ENCODE data around the gene LOXL1.

LOXL1 gene

DNA sequence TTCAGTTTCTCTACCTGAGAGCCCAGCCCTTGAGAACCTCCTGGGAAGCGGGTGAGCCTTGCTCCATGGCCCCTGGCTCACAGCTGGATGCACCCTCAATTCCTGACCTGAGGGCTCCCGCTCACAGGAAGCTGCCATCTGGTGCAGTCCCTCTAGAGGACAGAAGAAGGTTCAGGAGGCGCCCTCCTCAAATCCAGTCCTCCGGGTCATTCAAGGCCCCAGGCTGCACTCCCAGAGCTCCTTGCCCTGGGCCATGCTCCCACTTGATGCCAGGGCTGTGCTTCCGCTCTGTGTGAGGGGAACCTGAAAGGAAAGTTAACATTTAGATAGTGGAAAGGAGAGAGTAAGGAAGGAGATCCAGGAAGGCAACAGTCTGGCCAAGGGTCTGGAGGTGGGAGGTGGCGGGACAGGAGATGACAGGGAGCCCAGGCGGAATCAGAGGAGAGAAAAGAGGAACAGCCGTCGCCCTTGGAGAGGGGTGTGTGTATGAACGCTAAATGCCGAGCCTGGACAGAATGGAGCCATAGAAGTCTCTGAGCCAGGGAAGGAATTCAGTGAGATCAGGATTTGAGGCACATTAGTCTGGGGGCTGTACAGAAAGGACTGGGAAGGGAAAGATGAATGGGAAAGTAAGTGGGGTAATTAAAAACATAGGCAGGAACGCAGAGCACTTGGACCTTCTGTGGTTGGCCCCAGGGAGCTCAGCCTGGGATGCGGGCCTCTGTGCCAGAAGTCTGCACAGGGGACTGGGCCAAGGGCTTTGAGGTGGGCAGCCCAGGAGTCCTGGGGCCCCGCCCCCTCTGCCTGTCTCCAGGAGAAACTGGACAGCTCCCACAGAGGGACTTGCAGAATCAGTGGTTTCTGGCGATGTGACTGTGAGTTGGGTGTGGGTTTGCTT is 26.8 kb upstream of the LOXL1 start:
- FAIRE-seq = no peak

DNA sequence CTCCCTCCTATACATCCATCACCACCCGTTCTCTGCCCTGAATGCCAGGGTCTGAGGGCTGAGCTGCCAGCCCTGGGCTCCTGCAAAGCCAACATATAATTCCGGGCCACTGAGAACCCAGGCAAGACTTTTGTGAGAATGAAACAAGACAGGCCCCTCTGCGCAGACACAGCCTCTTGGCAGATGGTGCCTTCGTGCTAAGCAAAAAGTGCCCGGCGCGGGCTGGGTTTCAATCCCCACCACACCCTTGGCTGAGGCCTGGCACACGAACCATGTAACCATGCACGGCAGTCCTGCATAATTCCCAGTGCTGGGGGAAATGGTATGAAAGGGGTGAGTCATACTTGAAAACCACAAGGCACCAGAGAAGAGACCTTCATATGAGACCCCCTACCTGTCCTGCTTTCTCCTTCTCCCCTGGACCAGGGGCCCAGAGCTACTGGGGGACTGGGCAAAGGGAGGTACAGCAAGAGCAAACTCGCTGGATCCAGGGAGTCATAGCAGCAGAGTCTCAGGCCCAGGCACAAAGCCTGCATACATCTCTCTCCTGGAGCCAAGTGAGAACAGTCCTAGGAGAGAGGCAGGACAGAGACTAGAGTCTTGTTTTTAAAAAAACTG is 26.1 kb upstream of the LOXL1 start:
- FAIRE-seq = no peak

DNA sequence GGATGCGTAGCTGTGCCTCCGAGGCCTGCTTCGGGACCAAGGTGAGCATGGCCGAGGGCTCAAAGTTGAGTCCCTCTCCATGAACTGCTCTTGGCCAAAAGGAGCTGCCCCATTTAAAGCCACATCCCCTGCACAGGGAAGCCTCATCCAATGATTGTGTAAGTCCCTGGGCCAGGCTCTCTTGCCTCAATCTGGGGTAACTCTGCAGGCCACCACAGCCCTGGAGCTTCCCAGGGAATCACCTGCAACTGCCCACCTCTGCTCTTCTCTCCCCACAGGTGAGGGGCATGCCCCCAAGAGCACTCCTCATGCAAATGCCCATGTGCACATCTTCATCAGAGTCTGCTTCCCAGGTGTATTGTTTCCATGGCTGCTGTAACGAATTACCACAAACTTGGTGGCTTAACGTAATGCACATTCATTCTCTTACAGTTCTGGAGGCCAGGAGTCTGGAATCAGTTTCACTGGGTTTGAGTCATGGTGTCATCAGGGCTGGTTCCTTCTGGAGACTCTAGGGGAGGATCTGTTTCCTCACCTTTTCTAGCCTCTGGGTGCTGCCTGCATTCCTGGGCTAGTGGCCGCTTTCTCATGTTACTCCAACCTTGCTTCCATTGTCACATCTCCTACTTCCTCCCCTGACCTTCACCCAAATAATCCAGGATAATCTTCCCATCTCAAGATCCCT is 25.0 kb upstream of the LOXL1 start:
- no peak for FAIRE-seq

DNA sequence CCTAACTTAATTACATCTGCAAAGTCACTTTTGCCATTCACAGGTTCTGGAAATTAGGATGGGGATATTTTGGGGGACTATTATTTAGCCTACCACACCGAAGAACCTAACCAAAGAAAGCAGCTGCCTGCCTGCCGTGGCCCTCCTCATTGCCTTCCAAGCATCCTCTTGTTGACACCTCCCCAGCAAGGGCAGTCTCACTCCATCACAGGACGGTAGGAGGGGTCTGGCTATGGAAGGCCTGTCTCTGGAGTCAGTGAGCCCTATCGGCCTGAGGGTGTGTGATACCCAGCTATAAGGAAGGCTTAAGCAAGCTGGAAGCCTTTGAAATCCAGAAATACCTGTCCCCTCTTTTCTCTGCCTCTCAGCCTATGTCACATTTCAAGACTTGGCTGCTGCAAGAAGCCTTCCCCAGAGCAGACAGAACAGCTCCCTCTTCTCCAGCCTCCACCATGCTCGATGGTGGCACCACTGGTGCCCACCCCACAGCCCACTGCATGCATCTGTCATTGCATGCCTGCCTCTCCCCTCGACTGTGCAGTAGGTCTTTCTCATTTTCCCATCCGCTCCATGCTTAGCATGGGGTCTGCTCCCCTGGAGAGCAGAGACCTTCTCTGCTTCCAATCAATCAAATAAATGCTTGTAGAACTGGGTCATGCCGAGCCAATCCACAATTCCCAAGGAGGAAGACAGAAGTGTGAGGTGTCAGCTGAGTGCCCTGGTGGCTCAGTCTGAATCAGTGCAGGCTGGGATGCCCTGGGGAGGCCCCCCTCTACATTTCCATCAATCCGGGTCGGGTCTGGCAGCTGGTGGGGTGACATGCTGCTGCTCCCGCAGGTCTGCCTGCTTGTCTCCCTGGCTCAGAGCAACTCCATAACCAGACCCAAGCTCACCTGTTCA is 23.9 kb upstream of the LOXL1 start:
- no peak for FAIRE-seq

DNA sequence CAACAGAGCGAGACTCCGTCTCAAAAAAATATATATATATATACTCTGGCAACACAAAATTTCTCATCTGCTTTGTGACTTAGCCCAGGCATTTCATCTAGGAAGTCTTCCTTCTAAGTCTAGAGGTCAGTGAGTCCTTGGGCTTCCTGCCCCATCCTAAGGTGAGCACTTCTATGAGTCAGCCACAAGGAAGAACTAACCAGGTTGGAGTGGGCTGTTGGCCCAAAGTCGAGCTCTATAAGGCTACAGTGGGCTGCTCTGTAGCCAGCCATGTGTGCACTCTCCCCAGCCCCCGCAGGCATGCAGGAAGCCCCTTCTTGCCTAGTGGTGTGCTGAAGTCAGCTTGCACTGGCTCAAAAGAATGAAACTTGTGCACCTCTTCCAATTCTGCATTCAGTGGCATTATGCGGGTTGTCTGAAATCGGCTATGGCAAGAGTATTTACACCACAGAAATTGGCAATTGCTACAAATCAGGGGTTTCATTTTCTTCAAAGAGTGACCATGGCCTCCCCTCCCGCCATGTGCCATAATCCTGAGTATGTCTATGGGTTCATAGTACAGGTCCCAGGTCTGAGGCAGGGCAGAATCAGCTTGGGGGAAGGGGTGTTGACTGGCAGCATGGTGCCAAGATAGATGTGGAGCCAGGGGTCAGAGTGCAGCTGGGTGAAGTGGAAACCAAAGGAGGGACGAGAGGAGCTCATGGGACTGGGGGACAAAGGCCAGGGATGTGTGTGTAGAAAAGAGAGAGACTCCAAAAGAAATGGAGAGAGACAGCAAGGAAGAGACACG is 22.0 kb upstream of the LOXL1 start:
- no peak for FAIRE-seq

DNA sequence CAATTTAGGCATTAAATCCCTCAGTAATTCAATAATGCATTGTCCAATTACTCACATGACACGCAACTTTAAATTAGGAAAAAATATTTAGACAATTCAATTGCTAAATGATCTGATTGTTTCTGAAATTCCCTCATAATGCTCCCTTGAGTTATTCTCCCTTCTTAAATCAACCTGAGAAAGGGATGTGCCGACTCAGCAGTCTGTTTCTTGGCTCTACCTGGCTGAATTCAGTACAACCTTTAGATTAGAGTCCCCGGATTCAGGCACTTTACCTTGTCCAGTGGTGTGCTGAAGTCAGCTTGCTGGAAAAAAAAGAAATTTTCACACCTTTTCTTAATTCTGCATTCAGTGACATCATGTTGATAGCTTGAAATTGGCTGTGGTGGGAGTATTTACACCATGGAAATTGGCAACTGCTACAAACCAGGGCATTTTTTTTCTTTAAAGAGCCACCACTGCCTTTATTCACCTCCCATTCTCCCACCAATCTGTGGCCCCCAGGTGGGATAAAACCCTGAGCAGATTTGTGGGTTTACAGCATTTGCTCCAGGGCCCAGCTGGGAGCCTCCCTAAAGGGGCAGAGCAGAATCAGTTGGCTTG is 20.9 kb upstream of the LOXL1 start:
- FAIRE-seq = no peak

DNA sequence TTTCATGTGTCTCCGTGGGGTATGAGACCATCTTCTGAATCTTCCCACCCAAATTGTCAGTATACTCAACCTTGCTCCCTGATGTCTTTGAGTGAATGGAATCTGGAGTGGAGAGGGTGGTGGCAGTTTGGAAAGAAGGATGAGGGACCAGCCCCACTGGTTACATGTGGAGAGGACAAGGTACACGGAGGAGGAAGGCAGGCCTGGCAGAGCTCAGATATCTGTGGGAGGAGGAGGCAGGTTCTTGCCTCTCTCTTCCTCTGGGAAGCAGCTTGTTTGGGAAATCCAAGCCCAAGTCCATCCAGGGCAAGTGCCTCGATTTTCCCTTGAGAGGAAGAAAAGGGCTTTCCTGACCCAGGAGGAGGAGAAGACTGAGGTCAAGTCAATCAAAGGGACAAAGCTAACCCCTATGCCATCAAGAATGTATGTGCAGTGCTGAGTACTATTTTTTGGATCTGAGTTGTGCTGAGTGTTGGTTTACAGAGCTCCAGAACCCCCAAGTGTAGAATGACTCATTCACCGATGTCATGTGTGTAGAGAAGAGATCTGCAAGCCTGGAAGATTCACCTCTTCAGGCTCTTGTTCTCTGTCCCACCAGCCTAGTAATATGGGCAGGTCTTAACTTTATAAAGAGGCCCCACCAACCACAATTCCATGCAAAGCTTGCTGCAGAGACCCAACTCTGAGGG is 19.8 kb upstream of the LOXL1 start:
- FAIRE-seq = no peak

DNA sequence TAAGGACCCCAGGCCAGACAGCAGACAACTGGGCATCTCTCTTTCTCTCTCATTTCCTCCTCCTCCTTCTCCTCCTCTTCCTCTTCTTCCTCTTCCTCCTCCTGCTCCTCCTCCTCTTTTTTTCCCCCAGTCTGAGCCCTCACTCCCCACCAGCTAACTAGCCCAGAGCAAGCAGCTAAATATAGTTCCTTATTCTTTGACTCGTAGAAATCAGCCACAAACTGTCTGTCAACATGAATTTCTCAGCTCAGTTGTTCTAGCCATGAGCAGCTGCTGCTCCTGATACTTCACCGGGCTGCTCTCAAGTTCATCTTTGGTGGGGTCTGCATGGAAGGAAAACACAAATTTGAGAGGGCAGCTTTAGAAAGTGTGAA is 19.2 kb upstream of the LOXL1 start:
- no peak for FAIRE-seq

DNA sequence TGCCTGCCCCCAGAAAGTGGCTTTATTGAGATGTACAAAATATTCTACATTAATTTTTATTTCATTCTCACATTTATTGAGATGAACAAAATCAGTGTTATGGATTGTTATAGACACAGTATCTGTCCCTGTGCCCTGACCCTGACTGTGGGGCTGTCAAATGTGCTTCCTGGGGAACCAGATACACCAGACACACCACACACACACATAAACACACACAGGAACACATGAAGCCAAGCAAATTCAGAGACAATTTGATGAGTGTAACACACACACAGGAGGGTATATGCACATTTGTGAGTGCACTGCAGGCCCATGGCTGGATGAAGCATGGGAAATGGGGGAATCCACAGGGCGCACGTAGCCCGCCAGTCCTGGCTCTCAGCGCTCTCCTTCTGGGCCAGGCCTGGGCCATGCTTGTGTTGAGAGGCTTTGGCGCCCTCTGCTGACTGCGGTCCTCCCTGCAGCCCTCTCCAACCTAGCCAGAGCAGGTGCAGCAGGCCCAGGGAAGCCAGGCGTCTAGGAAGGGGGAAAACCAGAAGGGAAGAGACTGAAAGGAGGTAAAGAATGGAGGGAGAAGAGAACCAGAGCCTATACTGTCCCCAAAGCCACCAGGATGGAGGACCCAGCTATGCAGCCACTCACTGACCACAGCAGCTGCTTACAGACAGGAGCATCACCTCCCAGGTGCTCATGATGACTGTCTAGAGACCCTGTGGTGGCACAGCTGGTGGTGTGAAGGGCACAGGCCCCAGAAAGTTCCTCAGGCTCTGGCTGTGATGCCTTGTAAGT is 18.0 kb upstream of the LOXL1 start:
- FAIRE-seq = no peak

DNA sequence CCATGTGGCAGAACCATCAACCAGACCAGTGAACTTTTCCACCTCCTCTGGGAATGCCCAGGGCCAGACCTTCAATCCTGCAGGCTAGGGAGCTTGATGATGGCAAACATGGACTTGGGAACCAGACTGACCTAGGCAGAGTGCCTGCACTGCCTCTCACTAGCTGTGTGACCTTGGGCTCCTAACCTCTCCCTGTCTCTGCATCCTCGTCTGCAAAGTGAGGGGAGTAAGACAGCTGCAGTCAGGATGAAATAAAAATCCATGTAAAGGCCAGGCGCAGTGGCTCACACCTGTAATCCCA is 17.5 kb upstream of the LOXL1 start:
- FAIRE-seq = no peak

DNA sequence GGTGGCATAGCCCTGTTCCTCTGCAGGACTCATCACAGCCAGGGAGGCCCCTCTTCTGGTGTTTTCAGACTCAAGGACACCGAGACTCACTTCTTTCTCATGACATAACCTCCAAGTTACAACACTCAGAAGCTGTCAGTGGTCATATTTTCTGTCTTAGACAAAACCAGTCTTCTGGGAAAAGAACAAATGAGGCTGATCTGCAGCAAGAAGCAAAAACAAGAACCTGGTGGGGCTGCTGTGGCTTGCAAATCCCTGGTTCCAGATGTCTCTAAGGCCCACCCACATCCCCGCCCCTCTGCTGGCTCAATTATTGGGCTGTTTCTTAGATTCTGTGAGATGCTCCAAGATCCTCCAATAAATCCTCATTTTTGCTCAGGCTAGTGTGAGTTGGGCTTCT is 16.6 kb upstream of the LOXL1 start:
- FAIRE-seq = no peak

DNA sequence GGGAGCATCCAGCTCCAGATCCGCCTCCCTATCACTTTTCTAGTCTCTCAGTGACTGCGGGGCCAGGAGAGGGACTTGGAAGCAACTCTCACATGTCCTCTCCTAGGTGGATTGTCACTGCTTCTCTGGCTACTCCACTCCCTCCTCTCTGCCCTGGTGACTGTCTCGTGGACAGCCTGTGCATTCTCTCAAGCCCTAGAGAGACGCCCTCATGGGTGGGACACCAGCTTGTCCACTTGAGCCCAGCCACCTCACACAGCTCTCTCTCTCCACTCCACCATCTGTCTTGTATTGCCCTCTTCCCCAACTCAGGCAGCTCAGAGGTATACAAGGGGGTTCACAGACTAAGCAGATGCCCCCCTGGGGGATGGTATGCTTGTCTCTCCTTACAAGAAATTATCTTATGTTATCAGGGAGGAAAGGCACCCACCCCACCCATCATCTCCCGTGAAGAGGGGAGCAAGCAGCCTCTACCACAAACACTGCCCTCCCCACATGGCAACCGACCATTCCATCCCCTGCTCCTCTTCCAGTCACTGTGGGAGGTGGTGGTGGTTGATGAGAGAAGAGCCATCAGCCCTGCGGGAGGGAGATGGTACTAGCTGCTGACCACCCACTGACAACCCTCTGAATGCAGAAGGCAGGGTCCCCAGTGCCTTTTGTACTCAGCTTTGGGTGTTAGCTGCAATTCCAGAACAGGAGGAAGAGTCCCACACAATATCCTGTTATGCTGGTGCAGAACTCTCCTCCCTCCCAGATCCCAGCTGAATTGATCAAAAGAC is 15.5 kb upstream of the LOXL1 start:
- no peak for FAIRE-seq

DNA sequence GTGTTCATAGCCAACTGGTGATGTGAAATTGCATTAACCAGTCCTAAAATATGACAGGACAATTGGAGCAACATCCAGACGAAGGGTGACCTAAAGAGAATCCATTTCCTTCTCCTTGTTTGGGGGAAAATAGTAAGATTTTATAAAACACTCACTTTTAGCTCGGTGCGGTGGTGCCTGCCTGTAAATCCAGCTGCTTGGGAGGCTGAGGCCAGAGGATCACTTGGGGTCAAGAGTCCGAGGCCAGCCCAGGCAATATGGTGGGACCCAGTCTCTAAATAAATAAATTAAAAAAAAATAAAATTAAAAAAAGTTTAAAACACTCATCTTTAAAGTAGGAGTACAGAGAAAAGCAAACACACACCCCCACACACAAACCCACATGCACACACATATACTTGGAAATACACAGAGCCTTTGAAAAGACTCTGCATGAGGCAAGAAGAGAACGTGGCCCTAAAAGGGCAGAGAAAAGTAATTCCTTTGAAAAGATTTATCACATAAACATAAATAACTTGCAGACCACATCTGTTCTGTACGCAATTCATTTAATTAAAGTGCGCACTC is 14.1 kb upstream of the LOXL1 start:
- no peak for FAIRE-seq

DNA sequence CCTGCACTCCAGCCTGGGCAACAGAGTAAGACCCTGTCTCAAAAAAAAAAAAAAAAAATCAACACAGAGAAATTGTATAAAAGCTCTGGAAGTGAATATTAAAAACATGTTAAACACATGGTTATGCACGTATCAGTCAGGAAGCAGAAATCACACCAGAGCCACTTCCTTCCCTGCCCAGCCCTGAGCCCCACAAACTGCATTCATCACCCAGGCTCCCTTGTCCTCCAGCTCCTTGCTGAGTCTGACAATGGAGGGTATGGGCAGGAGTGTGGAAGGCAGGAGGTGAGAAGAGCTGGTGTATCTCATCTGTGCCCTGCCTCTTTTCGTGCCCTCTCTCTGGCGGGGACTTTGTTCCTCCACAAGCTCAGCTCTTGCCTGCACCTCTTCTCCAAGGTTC is 12.1 kb upstream of the LOXL1 start:
- no peak for FAIRE-seq

DNA sequence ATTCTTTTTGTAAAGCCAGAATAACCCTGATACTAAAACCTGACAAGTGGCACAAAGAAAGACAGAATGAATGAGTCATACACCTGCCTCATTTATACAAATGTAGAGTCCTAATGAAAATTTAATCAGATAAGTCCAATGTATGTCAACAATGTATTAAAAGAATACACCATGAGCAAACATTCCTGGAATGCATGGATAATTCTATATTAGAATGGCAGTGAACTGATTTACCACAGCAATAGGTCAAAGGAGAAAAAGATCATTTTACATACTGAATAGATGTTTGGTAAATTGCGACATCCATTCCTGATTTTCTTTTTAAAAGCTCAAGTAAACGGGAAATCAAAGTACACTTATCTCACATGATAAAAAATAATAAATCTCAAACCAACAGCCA is 11.2 kb upstream of the LOXL1 start:
- no peak for FAIRE-seq

DNA sequence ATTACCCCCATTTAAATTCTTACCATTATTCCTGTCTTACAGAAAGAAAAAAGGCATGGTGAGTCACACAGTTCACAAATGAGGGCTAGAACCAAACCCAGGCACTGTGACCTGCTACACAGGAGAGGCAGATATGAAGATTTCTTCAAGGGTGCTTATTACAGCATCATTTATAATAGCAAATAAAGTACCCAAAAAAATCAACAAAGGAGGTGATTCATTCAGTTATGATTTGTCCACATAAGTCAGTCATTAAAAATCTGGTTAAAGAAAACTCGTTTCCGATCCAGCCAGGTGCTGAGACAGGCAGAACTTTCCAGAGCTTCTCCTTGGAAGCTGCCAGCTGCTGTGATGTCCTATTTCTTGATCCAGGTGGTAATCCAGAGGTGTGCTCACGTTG is 7.5 kb upstream of the LOXL1 start:
- FAIRE-seq = no peak

DNA sequence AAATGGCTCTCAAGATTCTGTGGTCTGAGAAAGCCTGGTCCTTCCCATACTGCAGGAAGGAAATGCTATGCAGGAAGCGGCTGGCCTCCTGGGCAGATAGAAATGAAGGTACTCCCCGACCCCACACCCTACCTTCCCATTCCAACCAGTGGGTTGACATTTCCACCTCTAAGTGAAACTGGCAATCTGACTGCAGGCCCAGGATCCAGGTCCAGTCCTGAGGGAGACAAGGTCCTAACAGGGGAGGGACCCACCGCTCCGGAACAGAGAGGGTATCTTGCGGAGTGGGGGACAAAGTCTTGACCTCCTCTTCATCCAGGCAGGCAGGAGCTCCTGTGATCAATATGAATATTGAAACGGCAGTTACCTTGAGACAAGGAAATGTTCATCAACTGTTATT is 6.6 kb upstream of the LOXL1 start:
- no peak for FAIRE-seq

DNA sequence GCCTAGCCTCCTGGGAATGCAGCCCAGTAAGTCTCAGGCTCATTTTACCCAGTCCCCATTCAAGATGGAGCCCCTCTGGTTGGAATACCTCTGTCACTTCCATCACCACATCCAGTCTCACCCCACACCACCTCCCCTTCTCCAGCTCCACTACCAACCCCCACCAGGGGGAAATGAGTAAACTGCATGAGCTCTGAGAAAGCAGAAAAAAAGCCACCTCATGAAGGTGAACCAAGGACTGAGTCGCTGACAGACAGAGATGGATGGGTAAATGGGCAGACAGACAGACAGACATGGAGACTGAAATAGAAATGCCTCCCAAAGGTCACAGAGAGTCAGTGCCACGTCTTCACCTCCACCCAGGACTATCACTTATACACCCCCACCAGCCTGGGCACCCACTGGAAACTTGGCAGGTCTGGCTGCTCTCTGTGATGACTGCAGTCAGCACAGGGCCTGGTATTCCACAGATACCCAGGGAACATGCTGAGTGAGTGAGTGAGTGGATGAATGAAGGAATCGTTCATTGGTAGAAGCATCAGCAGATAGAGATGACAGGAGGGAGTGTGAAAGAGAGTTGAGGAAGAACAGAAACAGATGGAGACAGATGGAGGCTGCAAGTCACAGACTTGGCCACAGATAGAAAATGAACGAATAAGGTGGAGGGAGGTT is 4.9 kb upstream of the LOXL1 start:
- FAIRE-seq = no peak

All from endometrium (tissue), 2 donors.